Spleen (tissue), 11 donors: ENCODE data around the gene SLC25A11. TPM values are rescaled to one million over a fixed set of nuclear protein-coding genes. Genes with fewer than 3 reads are reported as not detected.

Experiments
- DNase-seq: peaks from one replicate; pipeline ENCODE4 v3.0.0-alpha.2; 2020
- H3K27ac ChIP-seq, 8 donors: fragments of 200-600 bp; sonication (generic) in 7 of 8; 1 replicate in 4 of 8; 2 replicates in 4 of 8; pipeline versions ENCODE4 v1.5.0 to v1.8.0; 2016 to 2021; ENCODE audit warnings: inconsistent platforms in 4 of 8, mild to moderate bottlenecking in 4 of 8, moderate library complexity in 1 of 8
- H3K27me3 ChIP-seq, 7 donors: fragments of 200-600 bp; sonication (generic) in 6 of 7; replicated peaks in 1 of 7; 1 replicate in 4 of 7; 2 replicates in 3 of 7; pipeline versions ENCODE4 v1.5.0 to v1.8.0; 2016 to 2021; ENCODE audit warnings: inconsistent platforms in 3 of 7, mild to moderate bottlenecking in 1 of 7
- H3K36me3 ChIP-seq, 6 donors: fragments of 200-600 bp; sonication (generic) in 5 of 6; 1 replicate in 4 of 6; 2 replicates in 2 of 6; pipeline versions ENCODE4 v1.5.0 to v1.8.0; 2016 to 2021; ENCODE audit warnings: inconsistent platforms in 2 of 6
- H3K4me1 ChIP-seq, 6 donors: fragments of 200-600 bp; sonication (generic) in 5 of 6; 1 replicate in 3 of 6; 2 replicates in 3 of 6; pipeline versions ENCODE4 v1.5.0 to v1.8.0; 2016 to 2021; ENCODE audit warnings: inconsistent platforms in 3 of 6
- H3K4me3 ChIP-seq, 8 donors: fragments of 200-600 bp; sonication (generic) in 7 of 8; 1 replicate in 4 of 8; 2 replicates in 4 of 8; pipeline versions ENCODE4 v1.5.0 to v1.8.0; 2016 to 2021; ENCODE audit warnings: inconsistent platforms in 4 of 8, mild to moderate bottlenecking in 4 of 8, moderate library complexity in 2 of 8
- H3K9me3 ChIP-seq, 8 donors: fragments of 200-600 bp; sonication (generic) in 7 of 8; 1 replicate in 4 of 8; 2 replicates in 4 of 8; pipeline versions ENCODE4 v1.5.0 to v1.8.0; 2016 to 2021; ENCODE audit warnings: inconsistent platforms in 4 of 8
- POLR2A ChIP-seq, 3 donors: fragments of 450-650 bp; IDR thresholded peaks; one replicate each; pipeline ENCODE4 v1.5.1; 2017; ENCODE audit warnings: antibody characterized with exemption in 3 of 3, mild to moderate bottlenecking in 1 of 3
- POLR2AphosphoS5 ChIP-seq, 3 donors: sonication (generic); formaldehyde crosslinking; IDR thresholded peaks; one replicate each; pipeline ENCODE4 v1.5.1; 2017; ENCODE audit warnings: antibody characterized with exemption in 3 of 3
- WGBS, 5 donors: extraction: QIAGEN DNeasy Blood & Tissue Kit in 3 of 5; methylation state at CpG; one replicate each; pipeline versions ENCODE4 v1.1.5 to v1.1.7; 2013 to 2018; 5-methylcytosine and 5-hydroxymethylcytosine counted together
- intact Hi-C: fragments of 100-400 bp; cut with DNase I; formaldehyde crosslinking; loops from one replicate; pipeline ENCODE4 v1.15.0; 2023; ENCODE audit warnings: low total_unique reads
- microRNA-seq, 3 donors: library from miRNA; unstranded; fragments of <30 nt; microRNA quantifications; one replicate each; pipeline versions ENCODE4 to v1.1.0, GENCODE V29; 2019 to 2020
- polyA plus RNA-seq, 3 donors: library from polyadenylated mRNA; stranded (reverse); fragments of 200-250 nt; gene quantifications; one replicate each; pipeline ENCODE4 v1.2.1, GENCODE V29; 2013
- small RNA-seq, 4 donors: library from RNA; depleted of rRNA; stranded (forward); fragments of <200 nt; gene quantifications; one replicate each; pipeline ENCODE3, GENCODE V24; 2016
- total RNA-seq, 7 donors: library from RNA; depleted of rRNA in 3 of 7; stranded (reverse); fragments of >200 nt in 3 of 7; fragmentation: NEBNext Ultra II Directional in 4 of 7; extraction: Animal tissue kit (Norgen Biotek cat#: 25700) in 4 of 7; gene quantifications; one replicate each; pipeline versions ENCODE4 v1.1.0 to v1.2.1, GENCODE V29; 2016 to 2021
- TF ChIP-seq, protein P1 (sequence below), 11 experiments: fragments of 200-600 bp in 7 of 11; fragments of 450-650 bp in 4 of 11; sonication (generic) in 4 of 11; IDR thresholded peaks in 8 of 11; conservative IDR thresholded peaks in 3 of 11; 1 replicate in 7 of 11; 2 replicates in 4 of 11; pipeline versions ENCODE4 v1.4.0 to v1.8.0; 2016 to 2021; ENCODE audit warnings: antibody characterized with exemption in 11 of 11, inconsistent platforms in 4 of 11, mild to moderate bottlenecking in 1 of 11
- donor health status: healthy with polysubstance abuse.
- donor health status: DM: no; HTN: no; CAD: no; lungs with moderate emphysema.
- donor health status: DM: no; HTN: no; CAD: no.
- donor health status: Bipolar disorder and iron deficiency.
- donor health status: healthy.
- donor health status: DM: no; HTN: no; CAD: no.
- donor health status: DM: yes; HTN: yes; CAD: no.

SLC25A11 gene
- total and polyA plus RNA-seq, 10 donors = 22.1 to 61.0 (median 40.7) TPM

DNA sequence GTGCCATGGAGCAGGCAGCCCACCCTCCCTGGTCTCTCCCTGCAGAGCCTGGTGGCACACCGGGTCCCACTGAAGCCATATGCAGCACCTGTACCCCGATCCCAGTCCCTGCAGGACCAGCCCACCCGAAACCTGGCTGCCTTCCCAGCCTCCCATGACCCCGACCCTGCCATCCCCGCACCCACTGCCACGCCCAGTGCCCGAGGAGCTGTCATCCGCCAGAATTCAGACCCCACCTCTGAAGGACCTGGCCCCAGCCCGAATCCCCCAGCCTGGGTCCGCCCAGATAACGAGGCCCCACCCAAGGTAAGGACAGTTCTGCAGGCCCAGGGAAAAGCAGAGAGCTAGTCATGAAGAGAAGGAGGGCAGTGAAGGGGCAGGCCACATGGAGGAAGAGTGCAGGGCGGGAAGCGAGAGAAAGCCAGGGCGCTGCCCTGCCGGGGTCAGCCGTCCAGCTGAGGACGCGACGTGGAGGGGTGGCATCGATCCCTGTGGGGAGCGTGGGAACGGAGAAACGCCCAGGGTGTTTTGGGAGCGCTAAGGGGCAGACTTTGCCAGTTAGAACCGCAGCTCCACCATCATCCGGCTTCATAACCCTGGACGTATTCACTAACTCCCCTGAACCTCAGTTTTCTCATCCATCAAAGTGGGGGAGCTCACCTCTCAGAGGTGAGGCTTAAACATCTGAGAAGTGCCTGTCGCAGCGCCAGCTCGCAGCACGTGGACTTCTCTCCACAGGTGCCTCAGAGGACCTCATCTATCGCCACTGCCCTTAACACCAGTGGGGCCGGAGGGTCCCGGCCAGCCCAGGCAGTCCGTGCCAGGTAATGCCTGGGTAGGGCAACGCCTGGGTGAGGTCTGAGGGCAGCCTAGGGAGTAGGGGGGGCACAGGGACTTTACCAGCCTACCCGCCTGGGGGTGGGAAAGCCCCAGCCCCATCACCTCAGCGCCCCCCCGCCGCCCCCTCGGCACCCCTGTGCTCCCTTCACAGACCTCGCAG is 48.1 kb downstream of the SLC25A11 start:
- DNase-seq = no peak
- Histone ChIP-seq H3K27me3 (no peaks in the 10 kb centered on the region), H3K9me3 (no peaks in the 10 kb centered on the region), H3K27ac (no peak overlapping the region), H3K36me3 (peaks cover 8 to 100% (median 90%) of the 10 kb centered on the region in 6 donors), H3K4me1 (peaks cover 0 to 8% (median 0%) of the 10 kb centered on the region in 6 donors), H3K4me3 (no peak overlapping the region)
- intact Hi-C loops = no loop called here
- 92 to 96% (median 94%) methylated on average over 38 to 42 of the region's 42 CpGs for WGBS, 5 donors
- TF ChIP-seq POLR2AphosphoS5 (IDR thresholded peaks at IDR 0.05) (no peak), POLR2A (IDR thresholded peaks at IDR 0.05) (no peak)
- TF ChIP-seq, protein P1, sequence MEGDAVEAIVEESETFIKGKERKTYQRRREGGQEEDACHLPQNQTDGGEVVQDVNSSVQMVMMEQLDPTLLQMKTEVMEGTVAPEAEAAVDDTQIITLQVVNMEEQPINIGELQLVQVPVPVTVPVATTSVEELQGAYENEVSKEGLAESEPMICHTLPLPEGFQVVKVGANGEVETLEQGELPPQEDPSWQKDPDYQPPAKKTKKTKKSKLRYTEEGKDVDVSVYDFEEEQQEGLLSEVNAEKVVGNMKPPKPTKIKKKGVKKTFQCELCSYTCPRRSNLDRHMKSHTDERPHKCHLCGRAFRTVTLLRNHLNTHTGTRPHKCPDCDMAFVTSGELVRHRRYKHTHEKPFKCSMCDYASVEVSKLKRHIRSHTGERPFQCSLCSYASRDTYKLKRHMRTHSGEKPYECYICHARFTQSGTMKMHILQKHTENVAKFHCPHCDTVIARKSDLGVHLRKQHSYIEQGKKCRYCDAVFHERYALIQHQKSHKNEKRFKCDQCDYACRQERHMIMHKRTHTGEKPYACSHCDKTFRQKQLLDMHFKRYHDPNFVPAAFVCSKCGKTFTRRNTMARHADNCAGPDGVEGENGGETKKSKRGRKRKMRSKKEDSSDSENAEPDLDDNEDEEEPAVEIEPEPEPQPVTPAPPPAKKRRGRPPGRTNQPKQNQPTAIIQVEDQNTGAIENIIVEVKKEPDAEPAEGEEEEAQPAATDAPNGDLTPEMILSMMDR (IDR thresholded peaks at IDR 0.05 in 8 of 11, conservative IDR thresholded peaks at IDR 0.05 in 3 of 11) = no peak

DNA sequence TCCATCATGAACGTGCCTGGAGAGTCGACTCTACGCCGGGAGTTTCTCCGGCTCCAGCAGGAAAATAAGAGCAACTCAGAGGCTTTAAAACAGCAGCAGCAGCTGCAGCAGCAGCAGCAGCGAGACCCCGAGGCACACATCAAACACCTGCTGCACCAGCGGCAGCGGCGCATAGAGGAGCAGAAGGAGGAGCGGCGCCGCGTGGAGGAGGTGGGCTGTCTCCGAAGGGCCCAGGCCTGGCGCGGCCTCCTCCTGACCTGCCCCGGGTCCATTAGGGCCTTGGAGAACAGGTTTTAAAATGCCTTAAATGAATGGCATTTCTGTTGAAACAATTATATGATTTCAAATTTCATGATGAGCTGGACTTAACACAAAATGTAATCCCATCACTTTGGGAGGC is 52.3 kb downstream of the SLC25A11 start:
- Histone ChIP-seq H3K27me3 (no peaks in the 10 kb centered on the region), H3K36me3 (peaks cover 8 to 98% (median 75%) of the 10 kb centered on the region in 6 donors), H3K4me1 (peaks cover 0 to 8% (median 0%) of the 10 kb centered on the region in 6 donors), H3K27ac (no peak overlapping the region), H3K9me3 (no peaks in the 10 kb centered on the region), H3K4me3 (no peak overlapping the region)
- DNase-seq = no peak
- WGBS, 5 donors = 94 to 96% (median 94%) methylated on average over 18 of the region's 18 CpGs
- intact Hi-C loops = loop anchor here (5.0 to 10.0 kb wide), 3 partner anchors 100 to 323 kb away; partner anchors contain the start of genes GGT6, GLTPD2, PELP1 and VMO1
- peak in 1 of 3 donors; percentile 48 for TF ChIP-seq POLR2AphosphoS5 (IDR thresholded peaks at IDR 0.05)
- TF ChIP-seq, protein P1 (IDR thresholded peaks at IDR 0.05 in 8 of 11, conservative IDR thresholded peaks at IDR 0.05 in 3 of 11) = no peak

Small RNA genes within 50 kb of the gene (microRNA-seq; reads per million reads assigned to microRNA genes)
- gene MIR6864 (0 to 0.35 (median 0.28) reads per million in 3 donors), gene MIR6865 (0.28 to 1.1 (median 1.1) reads per million in 3 donors)

Small RNA genes within 50 kb of the gene (small RNA-seq; reads per million reads assigned to genes)
- 0 to 0.08 (median 0) reads per million in 4 donors for gene MIR6864
- gene MIR6865 = 0 to 0.14 (median 0.03) reads per million in 4 donors

Other genes with a start within 250 kb of the SLC25A11 start
- gene PELP1, start 235.9 kb downstream of the SLC25A11 start, total RNA-seq = 10 to 100 TPM; 21.7 to 67.6 (median 43.9) TPM
- 10 to 100 TPM; 15.7 to 34.9 (median 25.8) TPM for gene PELP1, start 235.9 kb downstream of the SLC25A11 start, polyA plus RNA-seq
- gene ARRB2, start 229.4 kb downstream of the SLC25A11 start, total RNA-seq = 100 to 1,000 TPM; 117 to 416 (median 226) TPM
- 100 to 1,000 TPM in 2 of 3 donors, 10 to 100 TPM in 1; 61.4 to 127 (median 120) TPM for gene ARRB2, start 229.4 kb downstream of the SLC25A11 start, polyA plus RNA-seq
- gene MED11, start 208.6 kb downstream of the SLC25A11 start, total RNA-seq = 10 to 100 TPM; 17.1 to 42.7 (median 22.3) TPM
- 10 to 100 TPM; 42.9 to 47.1 (median 43.8) TPM for gene MED11, start 208.6 kb downstream of the SLC25A11 start, polyA plus RNA-seq
- 10 to 100 TPM in 1 of 7 donors, 1 to 10 TPM in 6; 3.8 to 11.5 (median 5.2) TPM for gene ZMYND15, start 200.2 kb downstream of the SLC25A11 start, total RNA-seq
- gene ZMYND15, start 200.2 kb downstream of the SLC25A11 start, polyA plus RNA-seq = 1 to 10 TPM; 1.8 to 3.1 (median 2.2) TPM
- gene CXCL16, start 200.1 kb downstream of the SLC25A11 start, total RNA-seq = 100 to 1,000 TPM in 1 of 7 donors, 10 to 100 TPM in 6; 45.5 to 104 (median 70.5) TPM
- 10 to 100 TPM; 11.5 to 29.0 (median 17.2) TPM for gene CXCL16, start 200.1 kb downstream of the SLC25A11 start, polyA plus RNA-seq
- not detected for gene TM4SF5, start 168.2 kb downstream of the SLC25A11 start, total RNA-seq
- gene TM4SF5, start 168.2 kb downstream of the SLC25A11 start, polyA plus RNA-seq = not detected
- gene VMO1, start 153.7 kb downstream of the SLC25A11 start, total RNA-seq = 10 to 100 TPM in 5 of 7 donors, 1 to 10 TPM in 2; 5.8 to 74.3 (median 16.5) TPM
- gene VMO1, start 153.7 kb downstream of the SLC25A11 start, polyA plus RNA-seq = 10 to 100 TPM in 1 of 3 donors, 1 to 10 TPM in 2; 5.0 to 10.9 (median 8.4) TPM
- not detected for gene GLTPD2, start 151.1 kb downstream of the SLC25A11 start, total RNA-seq
- gene GLTPD2, start 151.1 kb downstream of the SLC25A11 start, polyA plus RNA-seq = under 1 TPM in 1 of 3 donors, not detected in 2; 0.06 TPM
- 100 to 1,000 TPM in 1 of 7 donors, 10 to 100 TPM in 6; 72.9 to 143 (median 84.0) TPM for gene PSMB6, start 143.9 kb downstream of the SLC25A11 start, total RNA-seq
- 100 to 1,000 TPM; 106 to 161 (median 124) TPM for gene PSMB6, start 143.9 kb downstream of the SLC25A11 start, polyA plus RNA-seq
- gene PLD2, start 132.9 kb downstream of the SLC25A11 start, total RNA-seq = 10 to 100 TPM; 19.5 to 42.0 (median 37.4) TPM
- gene PLD2, start 132.9 kb downstream of the SLC25A11 start, polyA plus RNA-seq = 10 to 100 TPM in 2 of 3 donors, 1 to 10 TPM in 1; 6.0 to 14.1 (median 13.6) TPM
- gene MINK1, start 106.7 kb downstream of the SLC25A11 start, total RNA-seq = 100 to 1,000 TPM in 3 of 7 donors, 10 to 100 TPM in 4; 59.9 to 129 (median 92.2) TPM
- gene MINK1, start 106.7 kb downstream of the SLC25A11 start, polyA plus RNA-seq = 10 to 100 TPM; 15.9 to 52.4 (median 28.4) TPM
- gene C17orf107, start 40.5 kb downstream of the SLC25A11 start, total RNA-seq = 1 to 10 TPM; 1.6 to 4.1 (median 2.6) TPM
- gene C17orf107, start 40.5 kb downstream of the SLC25A11 start, polyA plus RNA-seq = under 1 TPM; 0.15 to 0.70 (median 0.26) TPM
- 1 to 10 TPM in 4 of 7 donors, under 1 TPM in 3; 0.33 to 3.0 (median 1.9) TPM for gene CHRNE, start 36.9 kb downstream of the SLC25A11 start, total RNA-seq
- 1 to 10 TPM; 1.2 to 1.4 (median 1.3) TPM for gene CHRNE, start 36.9 kb downstream of the SLC25A11 start, polyA plus RNA-seq
- 1 to 10 TPM; 1.8 to 6.1 (median 3.0) TPM for gene GP1BA, start 7.8 kb downstream of the SLC25A11 start, total RNA-seq
- 1 to 10 TPM; 2.0 to 2.9 (median 2.8) TPM for gene GP1BA, start 7.8 kb downstream of the SLC25A11 start, polyA plus RNA-seq
- gene RNF167, start 222 bp upstream of the SLC25A11 start, total RNA-seq = 100 to 1,000 TPM in 1 of 7 donors, 10 to 100 TPM in 6; 57.6 to 109 (median 78.6) TPM
- gene RNF167, start 222 bp upstream of the SLC25A11 start, polyA plus RNA-seq = 100 to 1,000 TPM in 2 of 3 donors, 10 to 100 TPM in 1; 96.4 to 146 (median 129) TPM
- gene PFN1, start 8.5 kb upstream of the SLC25A11 start, total RNA-seq = 1,000 to 10,000 TPM in 1 of 7 donors, 100 to 1,000 TPM in 6; 605 to 1,090 (median 842) TPM
- gene PFN1, start 8.5 kb upstream of the SLC25A11 start, polyA plus RNA-seq = 1,000 to 10,000 TPM in 1 of 3 donors, 100 to 1,000 TPM in 2; 663 to 1,039 (median 970) TPM
- gene ENO3, start 11.1 kb upstream of the SLC25A11 start, total RNA-seq = 10 to 100 TPM in 2 of 7 donors, 1 to 10 TPM in 5; 3.1 to 16.0 (median 8.8) TPM
- 10 to 100 TPM; 13.8 to 23.4 (median 15.4) TPM for gene ENO3, start 11.1 kb upstream of the SLC25A11 start, polyA plus RNA-seq
- gene SPAG7, start 27.8 kb upstream of the SLC25A11 start, total RNA-seq = 10 to 100 TPM; 34.8 to 62.3 (median 47.8) TPM
- 10 to 100 TPM; 73.6 to 89.1 (median 87.9) TPM for gene SPAG7, start 27.8 kb upstream of the SLC25A11 start, polyA plus RNA-seq
- gene CAMTA2, start 47.6 kb upstream of the SLC25A11 start, total RNA-seq = 10 to 100 TPM; 36.6 to 78.0 (median 51.0) TPM
- 10 to 100 TPM; 21.3 to 79.8 (median 45.2) TPM for gene CAMTA2, start 47.6 kb upstream of the SLC25A11 start, polyA plus RNA-seq
- 1 to 10 TPM; 1.1 to 2.1 (median 1.6) TPM for gene INCA1, start 57.5 kb upstream of the SLC25A11 start, total RNA-seq
- gene INCA1, start 57.5 kb upstream of the SLC25A11 start, polyA plus RNA-seq = 1 to 10 TPM; 2.4 to 5.8 (median 3.2) TPM
- 100 to 1,000 TPM in 2 of 7 donors, 10 to 100 TPM in 5; 47.5 to 141 (median 79.7) TPM for gene KIF1C, start 57.9 kb upstream of the SLC25A11 start, total RNA-seq
- gene KIF1C, start 57.9 kb upstream of the SLC25A11 start, polyA plus RNA-seq = 10 to 100 TPM; 11.9 to 41.4 (median 12.0) TPM
- 1 to 10 TPM in 1 of 7 donors, under 1 TPM in 6; 0.34 to 2.0 (median 0.72) TPM for gene SLC52A1, start 95.4 kb upstream of the SLC25A11 start, total RNA-seq
- gene SLC52A1, start 95.4 kb upstream of the SLC25A11 start, polyA plus RNA-seq = under 1 TPM; 0.06 to 0.19 (median 0.11) TPM
- 10 to 100 TPM in 2 of 7 donors, 1 to 10 TPM in 5; 6.4 to 10.4 (median 9.0) TPM for gene ZFP3, start 138.4 kb upstream of the SLC25A11 start, total RNA-seq
- 1 to 10 TPM; 2.8 to 3.6 (median 3.2) TPM for gene ZFP3, start 138.4 kb upstream of the SLC25A11 start, polyA plus RNA-seq
- 10 to 100 TPM in 4 of 7 donors, 1 to 10 TPM in 3; 5.6 to 11.4 (median 10.6) TPM for gene ZNF232, start 171.8 kb upstream of the SLC25A11 start, total RNA-seq
- gene ZNF232, start 171.8 kb upstream of the SLC25A11 start, polyA plus RNA-seq = 10 to 100 TPM in 1 of 3 donors, 1 to 10 TPM in 2; 8.1 to 10.3 (median 9.0) TPM
- gene USP6, start 176.0 kb upstream of the SLC25A11 start, total RNA-seq = under 1 TPM in 6 of 7 donors, not detected in 1; 0.09 to 0.37 (median 0.24) TPM
- gene USP6, start 176.0 kb upstream of the SLC25A11 start, polyA plus RNA-seq = under 1 TPM; 0.03 to 0.09 (median 0.08) TPM